ENCODE measurements around the gene ZNG1C.
"Not testable (repeated sequence)": the region's sequence is repeated elsewhere in the genome, so short reads cannot be mapped to it uniquely, and the experiment has no call there.

DNA sequence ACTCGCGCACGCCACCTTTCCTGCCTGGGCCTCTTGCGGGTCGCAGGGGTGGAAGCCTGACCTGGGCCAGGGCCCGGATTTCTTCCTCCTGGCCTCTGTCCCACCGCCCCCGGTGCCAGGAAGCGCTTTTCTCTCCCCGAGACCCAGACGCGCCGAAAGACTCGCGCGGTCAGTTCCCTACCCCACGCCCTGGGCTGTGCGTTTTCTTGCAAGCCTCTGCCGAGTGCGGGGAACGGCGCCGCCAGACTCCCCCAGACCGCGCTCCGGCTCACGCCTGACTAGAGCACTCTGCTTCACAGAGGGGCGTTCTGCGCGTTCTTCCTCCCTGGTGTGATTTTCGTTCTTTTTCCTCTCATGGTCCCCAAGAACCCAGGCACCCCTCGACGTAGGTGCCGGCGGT is 65.3 kb downstream of the ZNG1C start:
- not testable (repeated sequence) for TF ChIP-seq FOXK2 (IDR thresholded peaks at IDR 0.05); BHLHE40 (IDR thresholded peaks at IDR 0.05; ENCODE audit: borderline replicate concordance); LEF1 (IDR thresholded peaks at IDR 0.05; ENCODE audit: borderline replicate concordance)
